ENCODE data around the gene REM2. TPM values are rescaled to one million over a fixed set of nuclear protein-coding genes. Genes with fewer than 3 reads are reported as not detected.

Gene REM2
- total RNA-seq, 4 donors from 2014 or later: 1.1 TPM; not detected in 3

GRCh38 chr14:22877000-22877501 is 6.0 kb upstream of the REM2 start:
- Histone ChIP-seq H3K4me3 (no peak overlapping the region), H3K36me3 (peaks cover 0 to 63% of the 10 kb centered on the region in 2 donors), H3K27me3 (peaks cover 0 to 3% (median 0%) of the 10 kb centered on the region in 3 donors), H3K4me1 (peaks cover 8 to 10% of the 10 kb centered on the region in 2 donors), H3K9me3 (no peaks in the 10 kb centered on the region), H3K27ac (no peak overlapping the region)
- no peak for DNase-seq
- intact Hi-C loops (cut with DNase I; ENCODE audit: low total_unique reads): no loop called here
- ATAC-seq: no peak
- in situ Hi-C loops (cut with MboI; ENCODE audit: low sequenced_read_pairs in 4 of 4): no loop called here
- TF ChIP-seq POLR2A (IDR thresholded peaks at IDR 0.05) (no peak), CTCF (IDR thresholded peaks at IDR 0.05 in 4 of 5, conservative IDR thresholded peaks at IDR 0.05 in 1 of 5) (no peak)

DNA sequence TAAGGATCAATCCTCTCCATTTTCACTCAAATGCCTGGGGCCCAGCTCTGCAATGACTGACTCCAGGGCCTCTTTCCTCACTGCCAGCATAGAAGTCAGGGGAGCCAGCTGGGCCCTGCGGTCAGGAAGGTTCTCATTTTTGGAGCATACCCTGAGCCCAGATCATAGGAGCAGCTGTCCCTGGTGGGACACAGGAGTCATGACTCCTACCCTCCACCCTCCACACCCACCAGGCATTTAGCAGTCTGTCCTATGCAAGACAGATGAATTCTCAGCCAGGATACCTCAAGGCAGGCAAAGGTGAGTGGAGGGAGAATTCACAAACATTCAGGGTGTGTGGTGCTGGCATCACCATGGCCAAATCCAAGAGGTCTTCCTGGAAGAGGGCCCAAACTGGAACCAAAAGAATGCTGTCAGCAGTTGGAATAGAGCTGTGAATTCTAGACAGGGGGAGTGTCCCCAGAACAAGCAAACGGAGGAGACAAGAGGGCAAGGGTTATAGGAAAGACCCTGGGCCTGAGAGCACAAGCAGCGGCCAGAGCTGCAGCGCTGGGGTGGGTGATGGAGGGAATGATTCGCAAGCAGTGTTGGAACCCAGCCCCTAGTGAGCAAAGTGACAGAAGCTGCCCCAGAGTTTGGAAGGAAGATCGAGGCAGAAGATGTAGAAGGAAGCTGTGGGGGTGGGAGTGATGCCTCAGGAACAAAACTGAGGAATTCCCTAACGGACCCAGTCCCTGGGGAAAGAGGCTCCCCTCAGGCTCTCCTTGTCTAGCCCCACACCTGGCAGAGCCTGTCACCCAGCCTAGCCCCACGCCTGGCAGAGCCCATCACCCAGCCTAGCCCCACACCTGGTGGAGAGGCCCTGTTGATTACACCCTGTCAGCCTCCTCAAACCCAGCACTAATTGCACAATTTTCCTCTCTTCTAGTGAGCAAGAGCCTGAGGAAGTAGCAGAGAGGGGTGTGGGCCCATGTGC is 4.5 kb upstream of the REM2 start:
- Histone ChIP-seq H3K36me3 (peaks cover 0 to 57% of the 10 kb centered on the region in 2 donors), H3K9me3 (no peaks in the 10 kb centered on the region), H3K4me1 (no peaks in the 10 kb centered on the region), H3K27me3 (peaks cover 4 to 7% (median 5%) of the 10 kb centered on the region in 3 donors), H3K4me3 (no peak overlapping the region), H3K27ac (no peak overlapping the region)
- intact Hi-C loops (cut with DNase I; ENCODE audit: low total_unique reads) (no loop called here), in situ Hi-C loops (cut with MboI; ENCODE audit: low sequenced_read_pairs in 4 of 4) (no loop called here)
- DNase-seq (no peak), ATAC-seq (no peak)
- no peak for TF ChIP-seq CTCF (IDR thresholded peaks at IDR 0.05 in 4 of 5, conservative IDR thresholded peaks at IDR 0.05 in 1 of 5)

- intact Hi-C loops (cut with DNase I; ENCODE audit: low total_unique reads): no loop called here
- Histone ChIP-seq H3K27ac (no peak overlapping the region), H3K4me1 (peaks cover 0 to 7% of the 10 kb centered on the region in 2 donors), H3K9me3 (no peaks in the 10 kb centered on the region), H3K4me3 (no peak overlapping the region), H3K27me3 (peaks cover 9 to 25% (median 21%) of the 10 kb centered on the region in 3 donors), H3K36me3 (peaks cover 0 to 22% of the 10 kb centered on the region in 2 donors)
- no peak for TF ChIP-seq CTCF (IDR thresholded peaks at IDR 0.05 in 4 of 5, conservative IDR thresholded peaks at IDR 0.05 in 1 of 5)
- TF ChIP-seq POLR2A (IDR thresholded peaks at IDR 0.05): no peak
- no peak for ATAC-seq
- no peak for DNase-seq
- in situ Hi-C loops (cut with MboI; ENCODE audit: low sequenced_read_pairs in 4 of 4): no loop called here
Observed at GRCh38 chr14:22882064-22882463, 958 bp upstream of the REM2 start.

GRCh38 chr14:22882529-22883172 is 371 bp upstream of the REM2 start:
- intact Hi-C loops (cut with DNase I; ENCODE audit: low total_unique reads): no loop called here
- Histone ChIP-seq H3K4me3 (no peak overlapping the region), H3K27me3 (peaks cover 9 to 27% (median 26%) of the 10 kb centered on the region in 3 donors), H3K36me3 (peaks cover 0 to 16% of the 10 kb centered on the region in 2 donors), H3K4me1 (peaks cover 0 to 8% of the 10 kb centered on the region in 2 donors), H3K27ac (no peak overlapping the region), H3K9me3 (no peaks in the 10 kb centered on the region)
- ATAC-seq (no peak), DNase-seq (no peak)
- in situ Hi-C loops (cut with MboI; ENCODE audit: low sequenced_read_pairs in 4 of 4): no loop called here
- no peak for TF ChIP-seq POLR2A (IDR thresholded peaks at IDR 0.05)
- no peak for TF ChIP-seq CTCF (IDR thresholded peaks at IDR 0.05 in 4 of 5, conservative IDR thresholded peaks at IDR 0.05 in 1 of 5)
